SK-N-SH treated with all-trans-retinoic acid at 6 μM for 48 hours (cell line): ENCODE measurements around the gene STMN1.
"Not testable (repeated sequence)": the region's sequence is repeated elsewhere in the genome, so short reads cannot be mapped to it uniquely, and the experiment has no call there.

Experiments
- ATAC-seq: fragments of 200-7000 bp; cut with Tn5 transposase; 3 replicates; pipeline ENCODE4 v1.9.1; 2020; ENCODE audit warnings: mild to moderate bottlenecking, moderate library complexity
- ARNTL ChIP-seq: fragments of 450-650 bp; formaldehyde crosslinking; IDR thresholded peaks from 2 replicates; pipeline ENCODE4 v1.5.0; 2020; ENCODE audit warnings: low read depth, mild to moderate bottlenecking, moderate library complexity, borderline replicate concordance
- BACH2 ChIP-seq: fragments of 250-450 bp; sonication (Bioruptor Pico); IDR thresholded peaks from 2 replicates; pipeline ENCODE4 v1.9.0; 2021; ENCODE audit warnings: mild to moderate bottlenecking, borderline replicate concordance
- CSDC2 ChIP-seq: fragments of 250-450 bp; sonication (Bioruptor Pico); IDR thresholded peaks from 2 replicates; pipeline ENCODE4 v1.5.0; 2020; ENCODE audit warnings: mild to moderate bottlenecking, moderate library complexity
- ESRRG ChIP-seq: fragments of 250-450 bp; sonication (Bioruptor Pico); IDR thresholded peaks from 2 replicates; pipeline ENCODE4 v1.6.1; 2021; ENCODE audit warnings: mild to moderate bottlenecking
- GLIS3 ChIP-seq: fragments of 250-450 bp; sonication (Bioruptor Pico); IDR thresholded peaks from 2 replicates; pipeline ENCODE4 v1.5.0; 2020; ENCODE audit warnings: mild to moderate bottlenecking, moderate library complexity
- ISL1 ChIP-seq: fragments of 250-450 bp; sonication (Bioruptor Pico); IDR thresholded peaks from 2 replicates; pipeline ENCODE4 v2.1.2; 2022; ENCODE audit warnings: mild to moderate bottlenecking, moderate library complexity
- OSR1 ChIP-seq: fragments of 250-450 bp; sonication (Bioruptor Pico); IDR thresholded peaks from 2 replicates; pipeline ENCODE4 v1.8.0; 2022; ENCODE audit warnings: moderate library complexity, mild to moderate bottlenecking, inconsistent platforms
- RARB ChIP-seq: fragments of 250-450 bp; sonication (Bioruptor Pico); IDR thresholded peaks from 2 replicates; pipeline ENCODE4 v1.8.0; 2021; ENCODE audit warnings: mild to moderate bottlenecking, moderate library complexity
- SNAI2 ChIP-seq: fragments of 250-450 bp; sonication (Bioruptor Pico); IDR thresholded peaks from 2 replicates; pipeline ENCODE4 v1.5.0; 2020; ENCODE audit warnings: mild to moderate bottlenecking, moderate library complexity
- TCF4 ChIP-seq: fragments of 250-450 bp; sonication (Bioruptor Pico); IDR thresholded peaks from 2 replicates; pipeline ENCODE4 v1.8.0; 2021; ENCODE audit warnings: mild to moderate bottlenecking, moderate library complexity, borderline replicate concordance
- TOX ChIP-seq: fragments of 250-450 bp; sonication (Bioruptor Pico); IDR thresholded peaks from 2 replicates; pipeline ENCODE4 v1.8.0; 2021; ENCODE audit warnings: mild to moderate bottlenecking, moderate library complexity, borderline replicate concordance
- ZC3H10 ChIP-seq: fragments of 250-450 bp; sonication (Bioruptor Pico); IDR thresholded peaks from 2 replicates; pipeline ENCODE4 v1.5.1; 2021; ENCODE audit warnings: mild to moderate bottlenecking, moderate library complexity
- ZFP3 ChIP-seq: fragments of 250-450 bp; sonication (Bioruptor Pico); IDR thresholded peaks from 2 replicates; pipeline ENCODE4 v1.5.0; 2020; ENCODE audit warnings: mild to moderate bottlenecking, moderate library complexity
- ZFP30 ChIP-seq: fragments of 450-650 bp; formaldehyde crosslinking; IDR thresholded peaks from 2 replicates; pipeline ENCODE4 v1.5.0; 2022; ENCODE audit warnings: mild to moderate bottlenecking, moderate library complexity
- ZNF565 ChIP-seq: fragments of 450-650 bp; formaldehyde crosslinking; conservative IDR thresholded peaks from 2 replicates; pipeline ENCODE4 v1.5.0; 2020; ENCODE audit warnings: low read depth, mild to moderate bottlenecking, moderate library complexity
- ZNF8 ChIP-seq: fragments of 450-650 bp; formaldehyde crosslinking; IDR thresholded peaks from 2 replicates; pipeline ENCODE4 v1.5.0; 2020; ENCODE audit warnings: mild to moderate bottlenecking, moderate library complexity
- TF ChIP-seq, protein P1 (sequence below): fragments of 250-450 bp; sonication (Bioruptor Pico); IDR thresholded peaks from 2 replicates; pipeline ENCODE4 v1.5.1; 2020; ENCODE audit warnings: low read depth, mild to moderate bottlenecking, moderate library complexity
- TF ChIP-seq, protein P2 (sequence below): fragments of 250-450 bp; sonication (Bioruptor Pico); IDR thresholded peaks from 2 replicates; pipeline ENCODE4 v1.8.0; 2020; ENCODE audit warnings: mild to moderate bottlenecking, moderate library complexity, borderline replicate concordance
- TF ChIP-seq, protein P3 (sequence below): fragments of 250-450 bp; sonication (Bioruptor Pico); IDR thresholded peaks from 2 replicates; pipeline ENCODE4 v1.8.0; 2021; ENCODE audit warnings: low read depth, mild to moderate bottlenecking, moderate library complexity, borderline replicate concordance

The STMN1 gene

DNA sequence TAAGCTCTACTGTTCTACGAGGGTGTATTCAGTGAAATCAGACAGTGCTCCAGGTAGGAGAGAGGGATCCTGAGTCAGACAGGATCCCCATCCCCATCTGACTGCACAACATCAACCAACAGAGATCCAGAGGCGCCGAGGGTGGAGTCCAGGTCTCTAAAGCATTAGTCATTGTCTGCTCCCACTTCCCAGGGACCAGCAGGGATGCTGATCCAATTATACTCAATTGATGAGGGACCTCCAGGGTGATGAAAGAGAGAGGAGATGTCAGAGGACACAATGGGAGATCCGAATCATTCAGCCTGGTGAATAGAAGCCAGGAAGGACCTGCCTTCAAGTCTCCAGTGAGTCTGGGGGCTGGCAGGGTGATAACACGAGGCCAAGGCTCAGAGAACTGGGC is 39.5 kb upstream of the STMN1 start (continued):
- TF ChIP-seq TOX (CRISPR knock-in tag) (no peak), ZNF565 (CRISPR knock-in tag) (no peak), ISL1 (CRISPR knock-in tag) (no peak), ARNTL (no peak), ESRRG (no peak)
- TF ChIP-seq, protein P1, sequence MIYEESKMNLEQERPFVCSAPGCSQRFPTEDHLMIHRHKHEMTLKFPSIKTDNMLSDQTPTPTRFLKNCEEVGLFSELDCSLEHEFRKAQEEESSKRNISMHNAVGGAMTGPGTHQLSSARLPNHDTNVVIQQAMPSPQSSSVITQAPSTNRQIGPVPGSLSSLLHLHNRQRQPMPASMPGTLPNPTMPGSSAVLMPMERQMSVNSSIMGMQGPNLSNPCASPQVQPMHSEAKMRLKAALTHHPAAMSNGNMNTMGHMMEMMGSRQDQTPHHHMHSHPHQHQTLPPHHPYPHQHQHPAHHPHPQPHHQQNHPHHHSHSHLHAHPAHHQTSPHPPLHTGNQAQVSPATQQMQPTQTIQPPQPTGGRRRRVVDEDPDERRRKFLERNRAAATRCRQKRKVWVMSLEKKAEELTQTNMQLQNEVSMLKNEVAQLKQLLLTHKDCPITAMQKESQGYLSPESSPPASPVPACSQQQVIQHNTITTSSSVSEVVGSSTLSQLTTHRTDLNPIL (CRISPR knock-in tag) = no peak
- TF ChIP-seq, protein P2, sequence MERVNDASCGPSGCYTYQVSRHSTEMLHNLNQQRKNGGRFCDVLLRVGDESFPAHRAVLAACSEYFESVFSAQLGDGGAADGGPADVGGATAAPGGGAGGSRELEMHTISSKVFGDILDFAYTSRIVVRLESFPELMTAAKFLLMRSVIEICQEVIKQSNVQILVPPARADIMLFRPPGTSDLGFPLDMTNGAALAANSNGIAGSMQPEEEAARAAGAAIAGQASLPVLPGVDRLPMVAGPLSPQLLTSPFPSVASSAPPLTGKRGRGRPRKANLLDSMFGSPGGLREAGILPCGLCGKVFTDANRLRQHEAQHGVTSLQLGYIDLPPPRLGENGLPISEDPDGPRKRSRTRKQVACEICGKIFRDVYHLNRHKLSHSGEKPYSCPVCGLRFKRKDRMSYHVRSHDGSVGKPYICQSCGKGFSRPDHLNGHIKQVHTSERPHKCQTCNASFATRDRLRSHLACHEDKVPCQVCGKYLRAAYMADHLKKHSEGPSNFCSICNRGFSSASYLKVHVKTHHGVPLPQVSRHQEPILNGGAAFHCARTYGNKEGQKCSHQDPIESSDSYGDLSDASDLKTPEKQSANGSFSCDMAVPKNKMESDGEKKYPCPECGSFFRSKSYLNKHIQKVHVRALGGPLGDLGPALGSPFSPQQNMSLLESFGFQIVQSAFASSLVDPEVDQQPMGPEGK = no peak

DNA sequence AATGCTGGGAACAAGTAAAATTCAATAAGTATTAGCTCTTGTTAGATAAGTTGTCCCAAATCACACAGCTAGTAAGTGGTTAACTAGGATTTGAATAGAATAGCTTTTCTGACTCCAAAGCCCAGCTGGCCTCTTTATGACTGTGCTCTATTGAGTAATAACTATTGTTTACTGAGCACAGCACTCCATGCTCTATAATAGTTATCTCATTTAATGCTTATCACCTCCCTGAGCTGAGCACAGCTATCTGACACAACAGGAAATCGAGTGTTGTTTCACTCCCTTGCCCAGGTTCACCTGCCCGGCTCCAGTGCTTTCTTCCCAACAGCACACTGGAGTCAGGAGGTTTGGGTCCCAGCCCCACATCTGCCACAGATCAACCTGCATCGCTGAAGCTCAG is 38.8 kb upstream of the STMN1 start:
- ATAC-seq = no peak
- TF ChIP-seq ZFP3 (CRISPR knock-in tag) = no peak
- TF ChIP-seq TOX (CRISPR knock-in tag) = no peak
- TF ChIP-seq, protein P1 (CRISPR knock-in tag) = no peak
- TF ChIP-seq, protein P3, sequence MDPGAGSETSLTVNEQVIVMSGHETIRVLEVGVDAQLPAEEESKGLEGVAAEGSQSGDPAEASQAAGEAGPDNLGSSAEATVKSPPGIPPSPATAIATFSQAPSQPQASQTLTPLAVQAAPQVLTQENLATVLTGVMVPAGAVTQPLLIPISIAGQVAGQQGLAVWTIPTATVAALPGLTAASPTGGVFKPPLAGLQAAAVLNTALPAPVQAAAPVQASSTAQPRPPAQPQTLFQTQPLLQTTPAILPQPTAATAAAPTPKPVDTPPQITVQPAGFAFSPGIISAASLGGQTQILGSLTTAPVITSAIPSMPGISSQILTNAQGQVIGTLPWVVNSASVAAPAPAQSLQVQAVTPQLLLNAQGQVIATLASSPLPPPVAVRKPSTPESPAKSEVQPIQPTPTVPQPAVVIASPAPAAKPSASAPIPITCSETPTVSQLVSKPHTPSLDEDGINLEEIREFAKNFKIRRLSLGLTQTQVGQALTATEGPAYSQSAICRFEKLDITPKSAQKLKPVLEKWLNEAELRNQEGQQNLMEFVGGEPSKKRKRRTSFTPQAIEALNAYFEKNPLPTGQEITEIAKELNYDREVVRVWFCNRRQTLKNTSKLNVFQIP (CRISPR knock-in tag) = no peak
- TF ChIP-seq ISL1 (CRISPR knock-in tag) = no peak
- no peak for TF ChIP-seq ZFP30
- TF ChIP-seq ZC3H10 (CRISPR knock-in tag) = no peak
- TF ChIP-seq, protein P2 = no peak
- no peak for TF ChIP-seq ESRRG
- no peak for TF ChIP-seq BACH2
- no peak for TF ChIP-seq OSR1
- no peak for TF ChIP-seq GLIS3 (CRISPR knock-in tag)
- no peak for TF ChIP-seq ZNF8
- no peak for TF ChIP-seq CSDC2 (CRISPR knock-in tag)
- TF ChIP-seq RARB (CRISPR knock-in tag) = no peak
- TF ChIP-seq SNAI2 (CRISPR knock-in tag) = no peak
- TF ChIP-seq TCF4 (CRISPR knock-in tag) = no peak
- no peak for TF ChIP-seq ARNTL

DNA sequence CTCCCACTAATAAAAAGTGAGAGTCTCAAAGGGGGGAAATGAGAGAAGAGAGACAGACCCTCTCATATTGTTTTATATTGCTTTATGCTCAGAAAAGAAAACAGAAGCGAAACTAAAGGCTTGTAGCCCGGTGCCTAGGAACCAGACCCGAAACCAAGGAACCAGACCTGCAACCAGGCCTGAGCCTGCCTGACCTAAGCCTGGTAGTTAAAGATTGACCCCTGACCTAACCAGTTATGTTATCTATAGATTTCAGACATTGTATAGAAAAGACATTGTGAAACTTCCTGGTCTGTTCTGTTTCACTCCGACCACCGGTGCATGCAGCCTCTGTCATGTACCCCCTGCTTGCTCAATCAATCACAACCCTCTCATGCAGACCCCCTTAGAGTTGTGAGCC is 37.3 kb upstream of the STMN1 start:
- not testable (repeated sequence) for ATAC-seq

DNA sequence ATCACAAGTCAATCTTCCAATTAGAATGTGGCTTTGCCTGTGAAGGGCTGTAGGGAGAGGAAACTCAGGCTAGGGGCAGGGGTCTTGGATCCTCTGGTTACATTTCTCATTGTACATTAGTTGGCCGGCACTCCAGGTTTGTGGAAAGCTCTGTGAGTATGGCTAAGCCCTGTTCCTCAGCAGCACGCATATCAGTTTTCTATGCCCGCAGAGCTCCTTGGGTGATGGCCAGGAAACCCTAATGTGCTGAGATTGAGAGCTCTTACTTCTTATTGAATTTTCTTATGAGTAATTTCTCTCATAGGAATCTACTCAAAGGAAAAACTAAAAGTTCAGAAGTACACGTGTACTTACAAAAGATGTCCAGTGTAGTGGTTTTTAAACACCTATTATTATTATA is 30.7 kb upstream of the STMN1 start:
- 0 out of 3 replicates have a peak, but pooled peaks have one; percentile 19 for ATAC-seq
- TF ChIP-seq ESRRG = no peak
- TF ChIP-seq ZC3H10 (CRISPR knock-in tag) = no peak
